ENCODE data around the gene IZUMO4. TPM values are rescaled to one million over a fixed set of nuclear protein-coding genes. Genes with fewer than 3 reads are reported as not detected.

The IZUMO4 gene
- total RNA-seq, 2 experiments from 2014 or later = 17.4 to 17.9 TPM

DNA sequence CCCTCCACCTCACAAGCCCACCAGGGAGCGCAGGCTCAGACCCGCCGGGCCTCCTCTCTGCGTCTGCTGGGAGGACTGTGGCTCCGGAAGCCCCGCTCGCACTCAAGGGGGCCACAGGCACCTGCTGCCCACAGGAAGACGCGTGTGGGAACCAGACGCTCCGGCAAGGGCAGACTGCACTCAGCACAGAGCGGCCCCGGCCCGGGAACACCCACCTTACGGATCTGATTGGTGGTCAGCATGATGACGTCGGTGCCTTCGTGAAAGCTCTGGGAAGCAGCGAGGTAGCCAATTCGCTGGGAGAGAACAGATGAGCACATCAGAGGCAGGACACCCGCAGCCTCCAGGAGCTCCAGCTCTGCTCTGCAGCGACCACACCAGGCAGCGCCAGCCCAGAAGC is 40.1 kb downstream of the IZUMO4 start:
- intact Hi-C loops (cut with DNase I, micrococcal nuclease) = no loop called here
- Mint-ChIP-seq H3K27ac (no peak overlapping the region), H3K4me1 (ENCODE audit: low read depth) (peaks cover 4% of the 10 kb centered on the region), H3K4me3 (no peak overlapping the region), H3K27me3 (no peaks in the 10 kb centered on the region), H3K9me3 (no peaks in the 10 kb centered on the region), H3K36me3 (ENCODE audit: low read depth) (peaks cover 50% of the 10 kb centered on the region)
- Histone ChIP-seq H3K27ac (ENCODE audit: low read depth in 1 of 2, low read length in 2 of 2) (no peak overlapping the region), H3K4me3 (ENCODE audit: low read length) (no peak overlapping the region), H3K36me3 (ENCODE audit: insufficient read depth, low read length) (peaks cover 61% of the 10 kb centered on the region), H3K9me3 (ENCODE audit: control insufficient read depth in 1 of 2, insufficient read depth in 1 of 2, low read length in 2 of 2) (no peaks in the 10 kb centered on the region), H3K27me3 (ENCODE audit: control insufficient read depth in 1 of 2, insufficient read depth in 2 of 2, low read length in 2 of 2) (no peaks in the 10 kb centered on the region), H3K4me1 (ENCODE audit: insufficient read depth, low read length) (no peaks in the 10 kb centered on the region)
- POLR2A ChIA-PET = no interaction called here
- no peak for DNase-seq
- TF ChIP-seq, protein P1, sequence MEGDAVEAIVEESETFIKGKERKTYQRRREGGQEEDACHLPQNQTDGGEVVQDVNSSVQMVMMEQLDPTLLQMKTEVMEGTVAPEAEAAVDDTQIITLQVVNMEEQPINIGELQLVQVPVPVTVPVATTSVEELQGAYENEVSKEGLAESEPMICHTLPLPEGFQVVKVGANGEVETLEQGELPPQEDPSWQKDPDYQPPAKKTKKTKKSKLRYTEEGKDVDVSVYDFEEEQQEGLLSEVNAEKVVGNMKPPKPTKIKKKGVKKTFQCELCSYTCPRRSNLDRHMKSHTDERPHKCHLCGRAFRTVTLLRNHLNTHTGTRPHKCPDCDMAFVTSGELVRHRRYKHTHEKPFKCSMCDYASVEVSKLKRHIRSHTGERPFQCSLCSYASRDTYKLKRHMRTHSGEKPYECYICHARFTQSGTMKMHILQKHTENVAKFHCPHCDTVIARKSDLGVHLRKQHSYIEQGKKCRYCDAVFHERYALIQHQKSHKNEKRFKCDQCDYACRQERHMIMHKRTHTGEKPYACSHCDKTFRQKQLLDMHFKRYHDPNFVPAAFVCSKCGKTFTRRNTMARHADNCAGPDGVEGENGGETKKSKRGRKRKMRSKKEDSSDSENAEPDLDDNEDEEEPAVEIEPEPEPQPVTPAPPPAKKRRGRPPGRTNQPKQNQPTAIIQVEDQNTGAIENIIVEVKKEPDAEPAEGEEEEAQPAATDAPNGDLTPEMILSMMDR (IDR thresholded peaks at IDR 0.05) = no peak
- no peak for ATAC-seq (ENCODE audit: poor library complexity)
- CTCF ChIA-PET = no interaction called here

DNA sequence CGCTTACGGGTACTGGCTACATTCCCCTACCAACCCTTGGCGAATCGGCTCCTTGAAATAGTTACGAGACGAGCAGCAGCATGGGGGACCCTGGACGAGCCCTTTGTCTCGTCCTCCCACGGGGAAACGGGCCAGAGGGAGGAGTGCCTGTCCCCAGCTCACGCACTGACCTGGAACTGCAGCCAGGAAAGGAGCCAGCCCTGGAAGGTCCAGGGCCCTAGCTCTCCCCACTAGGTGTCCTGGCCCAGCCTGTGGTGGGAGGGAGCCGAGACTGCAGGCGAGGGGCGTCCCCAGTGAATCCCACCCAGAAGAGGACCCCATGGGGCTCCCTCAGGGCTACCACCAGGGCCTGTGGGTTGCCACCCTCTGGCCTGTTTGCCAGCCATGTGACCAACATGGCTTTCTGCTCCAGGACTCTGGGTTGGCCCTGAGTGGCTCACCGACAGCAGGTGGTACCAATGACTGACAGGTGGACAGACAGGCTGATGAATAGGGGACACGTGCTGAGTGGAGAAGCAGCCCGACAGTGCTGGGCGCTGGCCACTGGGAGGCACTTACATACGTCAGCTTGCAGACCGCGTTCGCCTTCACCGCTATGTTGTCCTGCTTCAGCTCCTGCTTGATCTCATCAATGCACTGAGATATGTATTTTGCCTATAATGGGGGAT is 41.5 kb downstream of the IZUMO4 start:
- intact Hi-C loops (cut with DNase I, micrococcal nuclease) = no loop called here
- no peaks in the 10 kb centered on the region for H3K27me3 ChIP-seq (ENCODE audit: control insufficient read depth in 1 of 2, insufficient read depth in 2 of 2, low read length in 2 of 2)
- H3K36me3 ChIP-seq (ENCODE audit: insufficient read depth, low read length) = peaks cover 54% of the 10 kb centered on the region
- no peaks in the 10 kb centered on the region for H3K27me3 Mint-ChIP-seq
- ChIA-PET POLR2A (no interaction called here), CTCF (no interaction called here)
- H3K27ac Mint-ChIP-seq = no peak overlapping the region
- H3K9me3 Mint-ChIP-seq = no peaks in the 10 kb centered on the region
- ATAC-seq (ENCODE audit: poor library complexity) (no peak), DNase-seq (no peak)
- H3K4me3 Mint-ChIP-seq = no peak overlapping the region
- no peak overlapping the region for H3K27ac ChIP-seq (ENCODE audit: low read depth in 1 of 2, low read length in 2 of 2)
- no peak overlapping the region for H3K4me3 ChIP-seq (ENCODE audit: low read length)
- TF ChIP-seq, protein P1 (IDR thresholded peaks at IDR 0.05) = no peak
- peaks cover 41% of the 10 kb centered on the region for H3K36me3 Mint-ChIP-seq (ENCODE audit: low read depth)
- no peaks in the 10 kb centered on the region for H3K9me3 ChIP-seq (ENCODE audit: control insufficient read depth in 1 of 2, insufficient read depth in 1 of 2, low read length in 2 of 2)
- H3K4me1 ChIP-seq (ENCODE audit: insufficient read depth, low read length) = no peaks in the 10 kb centered on the region
- H3K4me1 Mint-ChIP-seq (ENCODE audit: low read depth) = peaks cover 4% of the 10 kb centered on the region

DNA sequence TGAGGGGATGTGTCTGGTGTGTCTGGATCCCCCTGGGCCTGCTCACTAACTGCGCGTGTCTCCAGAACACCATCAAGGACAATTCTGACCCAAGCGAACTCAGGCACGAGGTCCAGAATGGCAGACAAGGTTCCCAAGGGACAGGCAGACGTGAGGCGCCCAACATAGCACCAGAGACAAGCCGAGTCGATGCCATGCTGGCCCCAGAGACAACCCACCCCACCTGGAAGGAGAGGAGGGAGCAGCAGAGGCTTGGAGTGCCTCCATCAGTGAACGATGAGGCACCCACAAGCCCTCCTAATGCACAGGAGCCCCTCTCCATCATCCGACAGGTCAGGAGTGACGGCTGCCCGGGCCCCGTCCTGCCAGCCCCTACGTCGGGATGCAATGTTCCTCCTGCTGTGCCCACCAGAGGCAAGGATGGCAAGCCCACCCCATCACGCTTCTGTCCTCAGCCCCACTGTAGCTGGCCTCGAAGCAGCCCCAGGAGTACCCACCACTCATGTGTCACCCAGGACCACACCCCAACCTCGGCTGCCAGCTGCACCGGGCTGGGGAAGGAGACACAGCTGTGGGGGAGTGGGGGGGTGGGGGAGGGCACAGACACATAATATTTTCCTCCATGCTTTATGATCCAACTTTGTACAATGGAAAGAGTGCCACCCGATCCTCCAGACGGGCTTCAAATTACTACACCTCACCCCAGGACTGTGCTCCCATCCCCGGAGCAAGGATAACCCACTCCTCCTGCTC is 42.8 kb downstream of the IZUMO4 start:
- H3K9me3 ChIP-seq (ENCODE audit: control insufficient read depth in 1 of 2, insufficient read depth in 1 of 2, low read length in 2 of 2) = no peaks in the 10 kb centered on the region
- no peaks in the 10 kb centered on the region for H3K27me3 ChIP-seq (ENCODE audit: control insufficient read depth in 1 of 2, insufficient read depth in 2 of 2, low read length in 2 of 2)
- no peak overlapping the region for H3K4me3 Mint-ChIP-seq
- TF ChIP-seq, protein P1 (IDR thresholded peaks at IDR 0.05) = no peak
- ATAC-seq (ENCODE audit: poor library complexity) (no peak), DNase-seq (no peak)
- POLR2A ChIA-PET = no interaction called here
- no peak overlapping the region for H3K4me3 ChIP-seq (ENCODE audit: low read length)
- peaks cover 39% of the 10 kb centered on the region for H3K36me3 Mint-ChIP-seq (ENCODE audit: low read depth)
- CTCF ChIA-PET = no interaction called here
- no peaks in the 10 kb centered on the region for H3K9me3 Mint-ChIP-seq
- no peak overlapping the region for H3K27ac ChIP-seq (ENCODE audit: low read depth in 1 of 2, low read length in 2 of 2)
- intact Hi-C loops (cut with DNase I, micrococcal nuclease) = no loop called here
- no peak overlapping the region for H3K27ac Mint-ChIP-seq
- H3K27me3 Mint-ChIP-seq = no peaks in the 10 kb centered on the region
- peaks cover 4% of the 10 kb centered on the region for H3K4me1 Mint-ChIP-seq (ENCODE audit: low read depth)
- H3K4me1 ChIP-seq (ENCODE audit: insufficient read depth, low read length) = peaks cover 8% of the 10 kb centered on the region
- peaks cover 51% of the 10 kb centered on the region for H3K36me3 ChIP-seq (ENCODE audit: insufficient read depth, low read length)
